Esophagus mucosa (tissue), 1 donor: ENCODE measurements around the gene FBLIM1. TPM values are rescaled to one million over a fixed set of nuclear protein-coding genes. Genes with fewer than 3 reads are reported as not detected.

Source experiments
- ATAC-seq: fragments of 200-7000 bp; cut with Tn5 transposase; one replicate; pipeline ENCODE4 v1.9.1; 2020
- total RNA-seq: library from RNA; stranded (reverse); gene quantifications from one replicate; pipeline ENCODE4 v1.2.4, GENCODE V29; 2023
- donor health status: DM: yes; HTN: yes; CAD: no.

The FBLIM1 gene
- total RNA-seq, 1 donor from 2014 or later = 56.5 TPM

DNA sequence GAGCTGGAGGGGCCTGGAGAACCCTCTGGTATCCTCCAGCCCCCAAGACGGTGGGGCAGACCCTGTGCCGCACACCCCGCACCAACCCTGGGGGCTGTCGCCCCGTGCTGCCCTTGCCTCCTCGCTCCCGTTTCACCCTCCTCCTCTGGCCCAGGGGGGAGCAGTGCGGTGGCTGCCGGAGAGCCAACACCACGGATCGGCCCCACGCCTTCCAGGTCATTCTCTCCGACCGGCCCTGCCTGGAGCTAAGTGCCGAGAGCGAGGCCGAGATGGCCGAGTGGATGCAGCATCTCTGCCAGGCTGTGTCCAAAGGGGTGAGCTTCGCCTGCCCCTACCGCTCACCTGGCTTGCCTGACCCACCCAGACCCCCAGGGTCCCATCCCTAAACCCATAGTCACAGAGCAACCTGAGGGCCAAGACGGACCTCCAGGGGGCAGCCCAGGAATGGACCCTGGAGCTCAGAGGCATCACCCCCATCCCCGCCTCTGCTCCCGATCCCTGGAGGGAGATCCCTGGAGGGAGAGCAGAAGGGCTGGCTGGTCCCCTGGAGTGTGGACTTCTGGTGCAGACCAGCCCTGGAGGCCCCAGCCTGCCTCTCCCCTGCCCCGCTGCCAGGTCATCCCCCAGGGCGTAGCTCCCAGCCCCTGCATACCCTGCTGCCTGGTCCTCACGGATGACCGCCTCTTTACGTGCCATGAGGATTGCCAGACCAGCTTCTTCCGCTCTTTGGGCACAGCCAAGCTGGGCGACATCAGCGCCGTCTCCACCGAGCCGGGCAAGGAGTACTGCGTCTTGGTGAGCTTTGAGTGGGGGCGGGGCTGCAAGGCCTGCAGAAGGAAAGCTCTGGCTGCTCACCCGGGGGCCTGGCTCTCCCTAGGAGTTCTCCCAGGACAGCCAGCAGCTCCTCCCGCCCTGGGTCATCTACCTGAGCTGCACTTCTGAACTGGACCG, 26.6 kb upstream of the FBLIM1 start:
- ATAC-seq = no peak

DNA sequence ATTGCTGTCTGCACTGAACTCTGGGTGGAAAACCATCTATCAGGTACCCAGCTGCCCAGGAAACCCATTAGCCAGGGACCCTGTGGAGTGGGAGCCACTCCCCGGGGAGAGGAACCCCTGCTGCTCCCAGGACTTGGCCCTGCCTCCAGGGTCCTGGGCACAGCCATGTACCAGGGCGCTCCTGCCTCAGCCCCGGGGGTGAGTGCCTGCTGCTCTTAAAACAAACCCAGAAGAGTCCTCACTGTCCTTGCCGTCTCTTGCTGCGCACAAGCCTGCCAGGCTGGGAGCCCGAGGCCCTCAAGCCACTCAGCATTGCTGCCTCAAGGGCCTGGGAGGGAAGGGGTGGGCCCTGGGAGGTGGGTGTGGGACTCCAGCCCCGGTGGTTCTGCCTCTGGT, 25.9 kb upstream of the FBLIM1 start:
- ATAC-seq = no peak

DNA sequence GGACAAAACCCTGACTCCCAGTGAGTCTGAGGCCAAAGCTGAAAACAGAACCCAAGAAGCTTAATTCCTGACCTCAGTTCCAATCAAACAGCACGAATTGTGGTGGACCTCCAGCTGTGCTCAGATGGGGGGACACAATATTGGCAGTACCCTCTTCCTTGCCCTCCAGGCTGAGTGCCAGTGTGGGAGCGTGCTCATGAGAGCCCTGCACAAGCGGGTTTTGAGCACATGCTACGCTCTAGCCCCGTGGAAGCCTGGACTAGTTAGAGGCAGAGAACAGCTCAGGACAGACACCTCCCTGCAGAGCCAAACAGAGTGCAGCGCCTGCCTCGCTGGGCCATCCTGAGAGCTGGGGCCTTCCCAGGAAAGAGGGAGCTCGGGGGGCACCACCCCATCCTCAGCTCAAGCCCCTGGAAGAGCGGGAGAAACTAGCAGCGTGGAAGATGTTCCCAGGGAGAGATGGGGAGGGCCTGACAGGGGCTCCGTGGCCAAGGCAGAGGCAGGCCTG, 25.3 kb upstream of the FBLIM1 start:
- no peak for ATAC-seq

- ATAC-seq = no peak
These were observed 24.8 kb upstream of the FBLIM1 start for GRCh38 chr1:15733726-15734226.

DNA sequence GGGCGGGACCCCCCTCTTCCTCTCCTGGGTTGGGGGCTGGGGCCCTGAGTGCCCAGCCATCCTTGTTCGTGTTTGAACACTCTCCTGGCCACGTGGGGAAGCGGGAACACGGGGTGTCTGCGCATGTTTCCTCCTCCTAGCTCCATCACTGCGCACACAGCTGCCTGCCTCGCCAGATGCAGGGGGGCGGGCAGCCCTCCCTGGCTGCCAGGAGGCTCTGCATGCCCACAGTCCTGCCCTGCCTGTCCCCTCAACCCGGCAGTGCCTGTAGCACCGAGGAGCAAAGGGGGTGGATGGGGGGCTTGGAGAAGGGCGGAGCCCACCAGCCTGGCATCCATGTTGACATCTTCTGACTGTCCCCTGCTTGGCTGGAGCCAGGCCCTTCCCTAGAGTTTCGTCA, 24.3 kb upstream of the FBLIM1 start:
- no peak for ATAC-seq

DNA sequence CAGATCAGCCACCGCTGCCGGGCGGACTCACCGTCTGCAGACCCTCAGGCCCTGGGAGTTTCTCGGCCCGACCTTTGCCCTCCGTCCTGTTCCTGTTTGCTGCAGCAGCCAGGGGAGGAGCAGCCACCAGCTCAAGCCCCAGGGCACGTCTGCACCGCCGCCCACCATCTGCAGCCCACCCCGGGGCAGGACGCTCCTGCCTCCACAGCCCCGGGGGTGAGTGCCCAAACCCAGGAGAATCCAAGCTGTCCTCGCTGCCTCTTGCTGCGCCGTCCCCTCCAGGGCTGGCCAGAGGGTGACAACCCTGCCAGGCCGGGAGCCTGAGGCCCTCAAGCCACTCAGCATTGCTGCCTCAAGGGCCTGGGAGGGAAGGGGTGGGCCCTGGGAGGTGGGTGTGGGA, 23.7 kb upstream of the FBLIM1 start:
- no peak for ATAC-seq

DNA sequence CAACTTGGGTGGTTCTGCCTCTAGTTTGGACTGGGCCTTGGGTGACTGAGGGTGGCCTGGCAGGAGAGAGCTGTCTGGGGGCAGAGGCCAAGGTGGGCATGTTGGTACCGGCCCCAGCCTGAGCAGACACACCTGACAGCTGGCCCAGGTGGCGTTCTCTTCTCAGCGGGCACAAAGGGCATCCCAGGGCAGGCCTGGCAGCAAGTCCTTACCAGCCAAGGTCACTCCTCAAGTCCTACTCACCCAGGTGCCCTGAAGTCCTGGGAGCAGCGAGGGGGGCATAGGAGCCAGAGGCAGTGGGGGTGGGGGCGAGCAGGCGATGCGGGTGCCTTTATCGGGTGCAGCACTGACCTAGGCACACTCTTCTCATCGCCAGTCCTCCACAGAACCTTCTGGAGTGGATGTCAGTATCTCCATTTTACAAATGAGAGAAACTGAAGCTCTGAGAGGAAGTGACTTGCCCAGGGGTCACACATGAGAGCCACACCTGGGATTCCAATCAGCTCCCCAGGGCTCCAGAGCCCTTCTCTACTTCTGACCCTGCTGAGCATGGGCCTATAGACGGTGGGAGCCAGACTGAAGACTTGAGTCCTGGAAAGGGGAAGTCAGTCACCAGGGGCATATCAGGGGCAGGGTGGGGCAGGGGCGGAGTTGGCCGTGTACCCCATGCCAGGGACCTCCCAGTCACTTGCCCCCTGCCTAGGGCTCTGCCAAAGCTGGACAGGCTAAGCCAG, 23.1 kb upstream of the FBLIM1 start:
- ATAC-seq = peak; percentile 24

DNA sequence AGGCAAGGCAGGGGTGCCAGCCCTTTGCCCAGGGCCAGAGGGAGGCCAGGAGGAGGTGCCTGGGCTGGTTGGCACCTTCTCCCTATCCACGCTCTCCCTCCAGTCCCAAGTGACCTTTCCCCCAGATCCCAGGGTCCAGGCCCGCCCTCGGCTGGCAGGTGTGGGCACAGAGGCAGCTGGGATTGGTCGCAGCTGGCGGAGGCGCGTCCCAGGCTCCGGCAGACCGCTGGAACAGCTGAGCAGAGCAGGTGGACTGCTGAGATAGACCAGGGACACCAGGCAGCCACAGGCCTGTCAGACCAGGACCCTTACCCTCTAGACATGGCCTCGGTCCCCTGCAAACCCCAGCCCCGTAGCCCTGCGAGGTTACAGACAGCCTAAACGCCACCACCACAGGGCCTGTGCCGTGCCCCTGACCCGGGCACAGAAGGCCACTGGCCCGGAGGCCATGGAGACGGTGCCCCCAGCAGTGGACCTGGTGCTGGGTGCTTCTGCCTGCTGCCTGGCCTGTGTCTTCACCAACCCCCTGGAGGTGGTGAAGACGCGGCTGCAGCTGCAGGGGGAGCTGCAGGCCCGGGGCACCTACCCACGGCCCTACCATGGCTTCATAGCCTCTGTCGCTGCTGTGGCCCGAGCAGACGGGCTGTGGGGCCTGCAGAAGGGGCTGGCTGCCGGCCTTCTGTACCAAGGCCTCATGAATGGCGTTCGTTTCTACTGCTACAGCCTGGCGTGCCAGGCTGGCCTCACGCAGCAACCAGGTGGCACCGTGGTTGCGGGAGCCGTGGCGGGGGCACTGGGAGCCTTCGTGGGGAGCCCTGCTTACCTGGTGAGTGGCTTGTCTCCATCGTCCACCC, 22.3 kb upstream of the FBLIM1 start, which contains the start of gene SLC25A34:
Gene SLC25A34, plus strand, starts transcription at position 221 of the 854 bp plus-strand sequence. Its CDS starts 228 bp downstream, at position 449.
- ATAC-seq = peak; percentile 59

DNA sequence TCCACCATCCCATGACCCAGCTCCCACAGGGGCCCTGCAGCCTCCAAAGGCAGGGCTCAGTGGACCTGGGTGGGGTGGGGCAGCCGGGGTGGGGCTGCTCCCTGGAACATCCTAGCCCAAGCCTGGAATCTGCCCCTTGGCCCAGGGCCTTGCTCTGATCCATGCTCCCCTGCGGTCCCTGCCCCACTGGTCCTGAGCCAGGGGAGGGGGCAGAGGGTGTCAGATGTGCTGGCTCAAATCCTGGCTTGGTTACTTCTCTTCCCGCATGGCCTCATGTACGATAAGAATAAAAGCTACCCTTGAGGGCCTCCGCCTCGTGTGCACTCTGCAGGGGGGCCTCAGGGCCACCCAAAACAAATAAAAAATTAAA, 21.7 kb upstream of the FBLIM1 start:
- no peak for ATAC-seq

GRCh38 chr1:15737324-15738319, 21.0 kb upstream of the FBLIM1 start:
- ATAC-seq = no peak

DNA sequence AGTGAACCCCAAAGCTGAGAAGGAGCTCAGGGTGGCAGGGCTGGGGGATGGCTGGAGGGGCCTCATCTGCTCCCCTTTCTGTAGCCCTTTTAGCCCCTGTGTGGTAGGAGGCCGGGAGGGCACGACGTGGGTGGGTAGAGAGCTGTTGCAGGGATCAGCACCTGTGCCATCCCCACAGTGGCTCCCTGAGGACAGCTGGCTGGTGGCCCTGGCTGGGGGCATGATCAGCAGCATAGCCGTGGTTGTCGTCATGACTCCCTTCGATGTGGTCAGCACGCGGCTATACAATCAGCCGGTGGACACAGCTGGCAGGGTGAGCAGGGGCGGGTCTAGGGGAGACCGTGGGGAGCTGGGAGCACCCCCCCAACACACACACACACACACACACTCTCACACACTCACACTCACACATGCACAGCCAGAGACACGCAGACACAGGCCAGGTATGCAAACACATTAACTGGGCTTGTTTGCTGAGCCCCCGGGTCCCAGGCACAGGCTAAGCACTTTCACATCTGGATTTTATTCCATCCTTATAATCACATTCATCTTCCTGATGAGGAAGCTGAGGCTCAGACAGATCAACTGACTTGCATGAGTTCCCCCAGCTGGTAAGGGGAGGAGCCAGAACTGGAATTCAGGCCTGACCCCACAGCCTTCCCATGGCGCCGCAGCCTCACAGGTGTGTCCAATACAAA, 20.0 kb upstream of the FBLIM1 start:
- ATAC-seq = no peak

- no peak for ATAC-seq
These were observed 19.3 kb upstream of the FBLIM1 start for GRCh38 chr1:15739259-15739658.

- ATAC-seq = no peak
These were observed 18.9 kb upstream of the FBLIM1 start for GRCh38 chr1:15739745-15740144.

DNA sequence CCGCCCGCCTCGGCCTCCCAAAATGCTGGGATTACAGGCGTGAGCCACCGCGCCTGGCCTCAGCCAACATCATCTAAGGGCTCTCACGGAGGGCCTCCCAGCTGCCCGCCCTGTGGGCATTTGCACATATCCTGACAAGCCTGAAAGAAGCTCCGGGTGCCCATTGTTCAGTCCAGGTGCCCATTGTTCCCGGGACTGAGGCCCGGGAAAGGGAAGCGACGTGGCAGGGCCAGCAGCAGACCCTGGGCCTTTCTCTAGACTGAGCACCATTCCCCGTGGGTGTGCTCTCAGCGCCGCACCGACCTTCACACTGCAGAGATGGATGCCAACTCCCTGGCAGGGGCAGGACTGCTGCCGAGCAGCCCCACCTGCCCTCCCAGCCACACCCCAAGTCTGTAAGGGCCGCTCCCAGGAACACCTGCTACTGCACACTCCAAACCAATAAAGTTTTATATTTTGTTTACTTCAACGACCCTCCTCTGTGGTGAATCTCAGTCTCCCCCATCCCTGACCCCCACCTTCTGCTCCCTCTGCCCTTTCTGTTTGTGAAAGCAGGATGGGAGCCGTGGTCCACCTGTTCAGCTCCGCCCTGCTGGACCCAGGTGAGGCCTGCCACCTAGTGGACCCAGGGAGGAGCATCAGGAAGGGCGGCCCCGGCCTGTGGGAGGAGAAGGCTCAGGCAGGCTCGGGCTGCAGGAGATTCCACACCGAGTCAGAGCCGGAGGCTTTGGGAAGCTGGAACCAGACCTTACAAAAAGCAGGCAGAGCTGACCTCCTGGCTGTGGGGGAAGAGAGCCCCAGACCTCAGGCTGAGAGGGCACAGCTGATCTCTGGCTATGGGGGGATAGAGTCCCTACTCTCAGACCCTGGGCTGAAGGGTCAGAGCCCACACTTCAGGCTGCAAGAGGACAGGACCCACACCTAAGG, 17.4 kb upstream of the FBLIM1 start:
- peak; percentile 90 for ATAC-seq

- ATAC-seq = no peak
These were observed 16.2 kb upstream of the FBLIM1 start, which contains the start of gene TMEM82 for GRCh38 chr1:15742339-15742801. Gene TMEM82, plus strand, starts transcription at chr1:15742499. Its CDS starts 61 bp downstream, at chr1:15742560.

DNA sequence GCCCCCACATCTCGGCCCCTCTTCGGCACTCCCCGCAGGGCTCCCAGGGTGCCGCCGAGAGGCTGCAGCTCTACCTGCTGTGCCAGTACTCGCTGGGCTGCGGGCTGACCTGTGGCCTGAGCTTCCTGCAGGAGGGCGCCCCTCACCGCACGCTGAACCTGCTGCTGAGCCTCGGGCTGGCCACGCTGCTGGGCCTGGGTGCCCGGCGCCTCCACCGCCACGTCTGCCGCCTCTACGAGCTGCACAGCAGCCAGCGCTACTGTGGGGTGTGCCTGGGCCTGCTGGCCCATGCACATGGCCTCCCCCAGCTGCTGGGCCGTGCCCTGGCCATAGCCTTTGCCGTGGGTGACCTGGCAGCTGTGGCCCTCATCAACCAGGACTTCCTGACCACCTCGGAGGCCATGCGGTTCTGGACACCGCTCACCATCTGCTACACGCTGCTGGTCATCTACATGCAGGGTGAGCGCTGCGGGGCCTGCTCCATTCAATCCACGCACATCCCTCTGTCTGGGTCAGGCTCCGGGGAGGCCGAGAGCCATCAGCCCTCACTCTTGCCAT, 14.4 kb upstream of the FBLIM1 start:
- ATAC-seq = no peak

DNA sequence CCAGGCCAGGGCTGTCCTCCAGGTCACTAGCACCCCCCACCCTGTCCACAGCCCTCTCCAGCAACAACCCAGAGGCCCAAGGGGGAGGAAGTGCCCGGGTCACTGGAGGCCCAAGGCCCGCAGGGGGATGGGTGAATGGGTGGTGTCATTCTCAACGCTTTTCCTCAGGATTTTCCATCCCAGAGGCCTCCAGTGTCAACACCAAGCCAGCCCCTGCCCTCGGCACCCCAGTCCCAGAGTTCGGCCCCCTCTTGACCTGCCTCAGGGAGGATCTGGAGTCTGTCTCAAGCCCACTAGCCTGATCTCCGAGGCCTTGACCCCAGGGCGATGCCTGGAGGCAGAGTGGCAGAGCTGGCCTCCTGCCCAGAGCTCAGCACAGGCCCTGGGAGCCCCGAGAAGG, 11.2 kb upstream of the FBLIM1 start:
- ATAC-seq = no peak

- peak; percentile 9 for ATAC-seq
These were observed 10.3 kb upstream of the FBLIM1 start for GRCh38 chr1:15748264-15748663.
